ENCODE data around the gene SPATA19.

The SPATA19 gene

DNA sequence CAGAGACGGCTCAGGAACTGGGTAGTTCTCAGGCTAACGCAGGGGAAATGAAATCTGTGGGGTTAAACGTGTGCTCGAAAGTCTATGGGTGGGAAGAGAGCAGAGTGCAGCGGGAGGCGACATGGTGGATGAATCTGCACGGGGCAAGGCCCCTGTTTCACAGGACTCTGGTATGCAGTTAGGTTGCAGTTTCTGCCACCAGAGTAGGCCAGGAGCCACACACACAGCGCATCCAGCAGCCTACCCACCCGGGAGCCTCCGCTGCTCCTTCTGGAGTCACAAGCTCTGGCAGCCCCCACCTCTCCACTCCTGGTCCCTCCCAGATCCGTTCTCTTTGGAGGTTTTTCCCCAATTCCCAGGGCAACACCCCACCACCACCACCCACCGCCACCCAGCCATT lies 27.0 kb downstream of the SPATA19 start:
- no peak for DNase-seq (ENCODE audit: low read depth in 2 of 2)

DNA sequence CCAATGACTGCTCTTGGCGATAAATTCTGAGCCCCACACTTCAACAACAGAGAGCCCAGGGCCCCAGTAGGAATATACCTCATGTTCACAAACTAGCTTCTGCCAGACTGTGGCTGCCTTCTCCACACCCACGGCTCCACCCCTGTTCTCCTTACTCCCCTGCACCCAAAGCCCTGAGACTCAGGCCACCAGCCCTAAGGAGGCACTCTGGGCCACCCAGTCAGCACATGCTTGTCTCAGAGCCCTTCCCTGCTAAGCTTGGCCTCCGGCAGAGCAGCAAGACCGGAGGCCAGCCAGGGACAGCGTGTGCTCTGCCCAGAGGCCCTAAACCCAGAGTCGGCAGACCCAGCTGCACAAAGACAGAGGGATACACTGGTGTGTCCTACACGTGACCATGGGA lies 27.9 kb downstream of the SPATA19 start:
- DNase-seq (ENCODE audit: low read depth in 2 of 2): no peak

DNA sequence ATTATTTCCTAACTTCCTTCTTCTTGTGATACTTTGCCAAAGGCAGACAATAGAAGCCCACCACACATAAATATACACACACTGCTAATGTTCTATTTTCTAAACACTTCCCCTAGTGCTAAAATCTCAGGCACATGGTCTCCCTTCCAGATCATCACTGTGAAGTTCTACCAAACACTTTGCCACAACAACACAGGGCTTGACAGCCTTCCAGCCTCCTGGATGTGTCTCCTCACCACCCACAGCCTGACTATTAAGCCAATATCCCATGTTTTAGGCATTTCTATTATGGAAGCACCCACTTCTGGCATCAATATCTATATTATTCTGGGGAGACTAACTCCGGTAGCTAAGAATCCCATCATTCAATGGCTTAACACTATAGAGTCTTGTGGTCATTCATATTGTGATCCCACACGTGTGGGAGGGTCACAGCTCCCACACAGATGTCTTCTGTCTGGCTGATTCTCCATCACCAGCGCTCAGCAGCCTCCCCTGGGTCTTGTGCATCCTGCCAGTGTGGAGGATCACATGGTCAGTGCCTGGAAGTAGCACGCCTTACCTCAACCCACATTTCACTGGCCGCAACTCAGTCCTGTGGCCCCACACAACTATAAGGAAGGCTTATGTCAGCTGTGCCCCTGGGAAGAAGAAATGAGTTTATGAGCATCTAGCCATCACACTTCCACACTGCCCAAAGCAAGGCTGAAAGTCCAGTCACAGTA lies 29.0 kb downstream of the SPATA19 start:
- DNase-seq (ENCODE audit: low read depth in 2 of 2): no peak

DNA sequence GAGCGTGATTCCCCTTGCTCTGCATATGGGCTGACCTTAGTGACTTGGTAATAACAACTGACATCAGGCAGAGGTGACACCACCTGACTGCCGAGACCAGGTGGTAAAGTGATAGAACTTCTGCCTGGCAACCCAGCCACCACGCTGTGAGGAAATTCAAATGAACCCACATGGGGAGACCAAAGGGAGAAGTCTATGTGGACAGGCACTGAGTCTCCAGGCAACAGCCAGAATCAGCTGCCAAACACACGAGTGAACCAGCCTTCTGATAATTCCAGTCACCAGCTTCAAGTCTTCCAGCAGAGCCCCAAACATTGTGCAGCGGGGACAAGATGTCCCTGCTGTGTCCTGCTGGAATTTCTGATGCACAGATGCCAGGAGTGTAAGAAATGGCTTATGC lies 29.7 kb downstream of the SPATA19 start:
- no peak for DNase-seq (ENCODE audit: low read depth in 2 of 2)

DNA sequence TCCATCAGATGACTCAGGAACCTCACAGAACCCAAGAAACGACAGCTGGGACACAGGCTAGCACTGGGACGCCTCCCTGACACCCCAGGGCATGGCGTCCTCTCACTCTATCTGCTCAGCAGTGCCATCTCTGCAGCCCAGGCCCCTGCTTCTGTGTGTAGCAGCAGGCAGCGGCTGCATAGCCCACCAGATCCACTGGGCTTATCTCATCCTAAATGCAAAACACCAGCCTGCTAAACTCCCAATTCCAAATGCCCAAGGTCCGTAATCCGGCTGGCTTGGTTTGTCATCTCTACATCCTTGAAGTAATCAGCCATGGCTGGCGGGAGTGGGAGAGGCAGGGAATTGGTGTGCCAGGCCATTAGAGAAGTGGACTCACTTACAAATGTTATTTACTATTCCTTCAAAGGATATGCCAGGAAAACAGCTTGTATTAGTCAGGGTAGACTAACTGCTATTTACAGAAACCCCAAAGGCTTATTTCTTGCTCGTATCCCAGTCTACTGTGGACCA lies 30.7 kb downstream of the SPATA19 start:
- no peak for DNase-seq (ENCODE audit: low read depth in 2 of 2)

DNA sequence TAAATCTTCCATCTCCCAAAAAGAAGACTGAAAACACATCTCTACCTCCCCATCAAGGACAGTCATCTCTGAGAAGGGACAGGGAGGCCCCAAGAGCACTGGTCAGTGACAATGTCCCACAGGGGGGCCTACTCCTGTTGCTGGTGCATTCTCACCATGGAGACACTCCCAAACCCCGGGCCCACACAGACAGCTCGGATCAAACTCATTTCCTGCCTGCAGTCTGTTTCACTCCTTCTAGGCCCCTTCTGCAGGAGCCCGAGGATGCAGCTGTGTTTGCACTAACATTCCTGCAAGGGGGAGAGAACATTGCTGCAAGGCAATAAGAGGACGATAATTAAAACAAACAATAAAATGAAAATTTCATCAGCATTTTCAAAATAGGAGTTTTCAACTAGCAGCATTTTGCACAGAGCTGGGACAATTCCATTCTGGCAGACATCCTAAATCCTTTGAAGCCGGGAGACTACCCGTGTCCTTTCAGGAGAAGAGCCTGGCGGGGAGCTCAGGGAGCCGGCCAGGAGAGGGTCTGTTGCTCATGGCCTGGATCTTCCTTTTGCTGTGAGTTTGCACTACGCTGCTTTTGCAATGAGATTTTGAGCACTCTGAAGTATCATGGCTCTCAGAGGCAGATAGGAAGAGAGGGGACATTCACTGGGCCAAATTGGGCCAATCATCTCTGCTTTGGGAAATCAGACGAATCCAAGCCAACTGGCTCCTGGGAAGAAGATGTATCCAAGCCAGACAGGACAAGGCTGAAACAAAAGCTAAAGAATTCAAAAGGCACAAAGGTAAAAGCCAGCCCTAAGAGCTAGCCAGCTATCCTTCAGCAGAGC lies 33.2 kb downstream of the SPATA19 start:
- DNase-seq (ENCODE audit: low read depth in 2 of 2): no peak

DNA sequence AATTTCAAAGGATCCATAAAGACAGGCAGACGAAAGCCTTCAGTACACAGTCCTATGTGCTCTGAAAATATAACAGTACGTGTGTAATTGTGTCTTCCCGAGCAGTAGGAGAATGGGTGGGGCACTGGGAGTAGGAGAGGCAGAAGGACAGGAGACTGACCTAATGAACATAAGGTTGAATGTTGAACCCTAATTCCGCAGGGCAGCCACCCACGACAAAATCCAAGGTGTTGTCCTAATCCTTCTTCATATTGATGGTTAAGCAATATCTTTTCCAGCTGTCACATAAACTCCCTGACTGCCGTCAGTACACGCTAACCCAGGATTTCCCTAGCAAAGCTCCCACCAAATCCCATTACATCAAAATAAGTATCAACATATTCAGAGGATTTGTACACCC lies 34.5 kb downstream of the SPATA19 start:
- DNase-seq (ENCODE audit: low read depth in 2 of 2): no peak

DNA sequence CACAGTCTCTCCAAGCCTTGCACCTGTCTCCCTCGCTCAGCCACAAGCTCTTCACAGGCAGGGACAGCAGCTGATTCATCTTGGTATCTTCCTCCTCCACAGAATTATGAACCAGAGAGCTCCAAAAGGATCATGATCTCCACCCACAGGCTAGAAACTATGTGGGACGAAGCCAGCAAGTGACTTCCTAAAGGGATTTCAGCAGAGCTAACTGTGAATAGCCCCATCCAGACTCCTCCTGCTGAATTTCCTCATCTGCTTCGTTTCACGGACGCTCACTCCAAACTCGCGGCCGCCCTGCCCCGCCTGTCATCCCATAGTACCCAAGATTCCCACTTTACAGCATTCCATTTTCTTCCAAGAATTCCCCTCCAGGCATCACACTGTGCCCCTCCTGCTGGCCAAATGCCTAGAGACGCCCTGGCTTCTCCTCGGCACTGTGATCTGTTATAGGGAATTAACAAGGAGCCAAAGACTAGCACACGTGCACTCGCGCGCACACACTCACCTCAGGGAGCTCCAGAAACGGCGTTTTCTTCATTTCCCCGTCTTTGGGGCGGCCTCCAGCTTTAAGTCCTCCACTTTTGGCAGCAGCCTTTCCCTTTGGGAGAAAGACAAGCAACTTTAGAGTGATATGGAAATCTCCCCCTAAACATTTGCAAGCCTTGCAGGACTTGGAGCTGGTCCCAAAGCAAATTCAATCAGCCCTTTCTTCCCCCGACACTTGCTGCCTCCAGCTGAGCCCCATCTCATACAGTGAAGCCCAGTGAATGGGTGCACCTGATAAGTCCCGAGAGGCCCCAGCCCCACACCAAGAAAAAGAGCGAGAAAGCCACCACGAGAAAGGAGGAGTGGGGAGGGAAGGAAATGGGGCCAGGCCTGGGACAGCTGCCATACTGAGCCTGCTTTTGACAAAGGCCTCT lies 35.5 kb downstream of the SPATA19 start:
- no peak for DNase-seq (ENCODE audit: low read depth in 2 of 2)

DNA sequence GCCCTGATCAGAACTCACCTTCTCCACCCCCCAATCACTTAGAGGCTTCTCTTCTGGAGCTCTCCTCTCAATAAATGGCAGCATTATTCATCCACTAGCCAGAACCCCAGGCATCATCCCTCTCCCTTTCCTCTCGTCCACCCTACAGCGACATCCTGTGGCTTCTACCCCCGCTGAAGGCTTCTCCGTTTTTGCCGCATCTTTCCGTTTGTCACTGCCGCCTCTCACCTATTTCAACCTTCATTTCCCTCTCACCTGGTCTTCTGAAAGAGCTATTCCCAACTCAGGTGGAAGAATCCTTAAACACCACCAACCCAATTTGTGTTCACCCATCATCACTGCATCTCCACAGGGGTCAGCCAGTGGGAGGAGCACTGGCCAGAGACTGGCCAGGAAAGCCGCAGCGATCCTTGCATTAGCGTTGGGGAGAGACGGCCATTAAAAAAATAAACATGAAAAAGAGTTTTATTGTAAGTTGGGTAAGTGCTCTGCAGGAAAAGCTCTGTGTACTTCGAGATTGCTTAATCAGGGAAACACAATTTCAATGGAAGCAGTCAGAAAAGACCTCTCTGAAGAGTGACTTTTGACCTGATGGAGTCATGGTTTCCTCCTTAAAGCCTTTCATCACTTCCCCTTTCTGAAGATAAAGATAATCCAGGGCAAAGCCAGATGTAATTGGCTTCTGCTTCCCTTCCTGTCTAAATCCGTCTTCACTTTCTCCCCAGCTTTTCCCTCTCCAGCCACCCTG lies 36.7 kb downstream of the SPATA19 start:
- no peak for DNase-seq (ENCODE audit: low read depth in 2 of 2)

DNA sequence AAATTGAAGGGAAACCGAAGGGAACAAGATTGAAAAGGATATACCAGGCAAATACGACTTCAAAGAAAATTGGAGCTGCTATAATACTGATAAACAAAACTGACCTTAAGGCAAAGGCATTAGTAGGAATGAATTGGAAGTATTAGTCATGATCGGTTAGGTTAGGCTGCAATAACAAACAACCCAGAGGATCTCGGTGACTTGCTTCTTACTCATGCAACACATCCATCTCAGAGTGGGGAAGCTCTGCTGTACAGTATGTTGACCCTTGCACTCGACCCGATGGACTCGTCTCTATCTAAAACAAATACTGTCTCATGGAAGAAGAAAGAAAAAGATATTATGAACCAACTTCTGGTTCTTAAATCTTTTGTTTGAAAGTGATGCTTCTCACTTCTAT lies 42.3 kb downstream of the SPATA19 start:
- DNase-seq (ENCODE audit: low read depth in 2 of 2): no peak

DNA sequence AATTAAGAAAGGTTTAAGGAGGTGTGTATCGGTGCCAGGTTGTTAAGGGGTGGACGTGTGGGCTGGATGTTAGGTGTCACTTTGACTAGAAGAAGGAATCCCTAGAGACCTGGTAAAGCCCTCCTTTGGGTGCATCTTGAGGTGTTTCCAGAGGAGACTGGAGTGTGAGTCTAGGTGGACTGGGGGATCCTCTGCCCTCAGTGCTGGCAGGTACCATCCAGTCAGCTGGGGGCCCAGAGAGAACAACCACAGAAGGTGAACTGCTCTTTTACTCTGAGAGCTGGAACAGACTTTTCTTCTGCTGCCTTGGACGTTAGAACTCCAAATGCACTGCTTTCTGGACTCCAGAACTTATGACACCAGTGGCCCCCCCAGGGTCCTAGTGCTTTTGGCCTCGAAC lies 44.0 kb downstream of the SPATA19 start:
- DNase-seq (ENCODE audit: low read depth in 2 of 2): no peak

DNA sequence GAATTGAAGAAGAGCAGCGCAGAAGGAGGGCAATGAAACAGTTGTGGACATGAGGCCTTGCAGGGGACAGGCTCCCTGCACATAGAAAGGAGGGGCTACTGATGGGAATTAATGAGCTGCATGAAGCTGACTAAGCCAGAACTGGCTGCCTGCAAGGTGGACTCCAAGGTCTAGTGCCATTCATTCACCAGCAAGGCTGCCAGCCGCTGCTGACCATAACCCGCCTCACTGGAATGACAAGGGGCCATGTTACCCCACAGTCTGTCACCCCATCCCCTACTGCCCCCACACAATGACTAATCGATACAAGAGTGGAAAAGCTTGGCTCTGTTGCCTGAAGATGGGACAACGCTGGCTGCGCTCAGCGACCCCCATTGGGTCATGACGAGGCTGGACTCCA lies 44.6 kb downstream of the SPATA19 start:
- no peak for DNase-seq (ENCODE audit: low read depth in 2 of 2)

DNA sequence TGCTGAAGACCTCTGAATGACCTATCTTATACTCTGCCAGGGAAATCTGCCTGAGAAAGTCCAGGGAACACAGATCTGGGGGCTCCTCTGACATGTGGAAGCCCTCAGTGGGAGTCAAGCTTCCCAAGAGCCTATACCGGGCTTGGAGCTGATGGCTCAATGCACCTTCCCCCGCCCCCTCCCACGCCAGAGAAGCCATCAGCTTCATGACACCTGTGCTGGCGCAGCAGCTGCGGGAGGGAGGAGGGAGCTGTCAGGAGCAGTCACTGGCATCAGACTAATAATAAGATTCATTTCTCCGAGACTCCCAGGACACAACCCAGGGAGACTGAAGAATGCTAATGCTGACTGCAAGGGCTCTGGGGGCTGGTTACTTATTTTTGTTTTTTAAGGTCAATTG lies 47.8 kb downstream of the SPATA19 start:
- no peak for DNase-seq (ENCODE audit: low read depth in 2 of 2)

DNA sequence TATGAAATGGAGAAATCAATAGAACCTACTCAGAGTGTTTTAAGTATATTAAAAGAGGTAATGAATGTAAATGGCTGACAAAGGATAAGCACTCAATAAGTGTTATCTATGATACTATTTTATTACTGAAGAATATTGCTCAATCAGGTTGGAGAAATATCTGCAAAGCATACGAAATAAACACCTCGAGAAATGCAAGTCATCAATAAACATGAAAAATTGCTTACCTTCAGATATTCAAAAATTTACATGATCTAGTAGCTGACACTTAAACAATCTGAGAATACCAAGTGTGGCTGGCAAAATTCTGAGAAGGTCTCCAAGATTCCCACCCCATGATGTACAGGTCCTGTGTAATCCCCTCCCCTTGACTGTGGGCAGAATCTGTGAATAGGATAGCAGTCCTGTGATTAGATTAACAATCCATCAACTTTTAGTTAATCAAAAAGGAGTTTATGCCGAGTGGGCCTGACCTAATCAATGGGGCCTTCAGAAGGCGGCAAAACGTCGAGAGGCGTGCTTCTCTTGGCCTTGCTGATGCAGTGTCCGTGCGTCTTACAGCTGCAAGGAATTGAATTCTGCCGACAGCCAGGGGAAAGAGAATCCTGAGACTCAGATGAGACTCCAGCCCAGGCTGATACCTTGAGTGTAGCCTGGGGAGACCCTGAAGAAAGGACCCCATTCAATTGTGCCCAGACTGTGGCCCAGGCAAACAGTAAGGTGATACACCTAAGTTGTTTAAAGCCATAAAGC lies 49.1 kb downstream of the SPATA19 start:
- no peak for DNase-seq (ENCODE audit: low read depth in 2 of 2)

DNA sequence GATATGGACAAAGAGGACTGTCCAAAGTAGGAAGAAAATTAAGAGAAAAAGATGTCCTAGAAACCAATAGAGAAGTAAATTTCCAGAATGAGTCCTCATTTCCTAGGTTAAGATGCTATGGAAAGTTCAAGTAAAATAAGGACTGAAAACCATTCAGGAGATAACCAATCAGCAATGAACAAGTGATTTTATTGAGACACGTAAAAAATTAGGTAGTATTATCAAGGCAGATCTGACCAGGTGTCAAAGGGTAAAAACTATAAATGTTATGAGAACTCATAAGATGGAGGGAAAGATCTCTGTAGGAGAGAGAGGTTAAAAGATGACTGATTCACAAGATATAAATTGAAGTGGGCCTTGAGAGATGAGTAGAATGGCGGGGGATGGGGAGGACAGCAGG lies 50.2 kb downstream of the SPATA19 start:
- no peak for DNase-seq (ENCODE audit: low read depth in 2 of 2)

DNA sequence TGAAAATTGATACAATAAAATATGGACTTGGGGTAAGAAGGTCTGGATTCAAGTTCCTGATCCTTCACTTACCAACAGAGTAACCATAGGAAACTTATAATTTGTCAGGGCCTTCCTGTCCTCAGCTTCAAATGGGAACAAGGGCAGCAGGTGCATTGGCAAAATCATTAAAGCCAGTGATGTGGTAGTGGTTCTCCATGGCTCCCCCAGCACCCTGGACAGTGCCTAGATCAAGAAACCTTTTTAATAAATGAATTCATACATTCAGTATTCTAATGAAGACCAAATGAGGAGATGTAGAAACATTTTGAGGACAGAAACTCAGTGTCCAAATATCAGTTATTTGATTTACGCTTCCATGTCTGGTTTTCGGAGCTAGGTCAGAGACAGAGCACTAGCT lies 51.1 kb downstream of the SPATA19 start:
- no peak for DNase-seq (ENCODE audit: low read depth in 2 of 2)

DNA sequence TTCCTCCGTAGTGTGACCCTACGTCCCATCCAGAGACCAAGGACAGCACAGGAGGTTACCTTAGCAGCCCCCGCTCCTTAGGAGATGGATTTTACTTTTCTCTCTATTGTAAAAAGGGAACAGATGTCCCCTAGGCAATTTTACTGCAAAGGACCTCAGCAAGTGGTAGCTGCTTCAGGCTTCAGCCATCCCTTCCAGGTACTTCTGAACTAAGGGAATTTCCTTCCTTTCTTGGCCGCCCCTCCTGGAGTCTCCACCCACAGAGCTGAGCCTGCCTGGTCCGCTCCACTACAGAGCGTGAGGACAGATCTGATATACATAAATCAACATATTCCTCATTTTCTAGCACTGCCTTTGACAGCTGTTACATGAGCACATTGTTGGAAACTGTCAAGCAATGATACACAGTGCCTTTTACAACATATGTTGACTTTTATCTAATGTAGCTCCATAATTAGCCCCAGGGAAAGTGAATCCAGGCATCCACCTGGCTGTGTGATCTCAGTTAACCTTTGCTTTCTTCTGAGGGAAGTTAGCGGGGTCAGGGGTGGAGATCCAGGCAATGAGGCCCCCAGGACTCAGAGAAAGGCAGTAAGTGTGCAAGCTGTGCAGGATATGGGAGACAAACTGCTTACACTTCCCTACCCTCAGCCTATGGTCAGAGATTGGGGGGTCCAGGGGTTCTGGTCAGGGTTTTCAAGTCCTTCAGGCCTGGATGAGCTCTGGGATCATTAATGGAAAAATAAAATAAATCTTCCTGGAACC lies 51.9 kb downstream of the SPATA19 start:
- DNase-seq (ENCODE audit: low read depth in 2 of 2): no peak

DNA sequence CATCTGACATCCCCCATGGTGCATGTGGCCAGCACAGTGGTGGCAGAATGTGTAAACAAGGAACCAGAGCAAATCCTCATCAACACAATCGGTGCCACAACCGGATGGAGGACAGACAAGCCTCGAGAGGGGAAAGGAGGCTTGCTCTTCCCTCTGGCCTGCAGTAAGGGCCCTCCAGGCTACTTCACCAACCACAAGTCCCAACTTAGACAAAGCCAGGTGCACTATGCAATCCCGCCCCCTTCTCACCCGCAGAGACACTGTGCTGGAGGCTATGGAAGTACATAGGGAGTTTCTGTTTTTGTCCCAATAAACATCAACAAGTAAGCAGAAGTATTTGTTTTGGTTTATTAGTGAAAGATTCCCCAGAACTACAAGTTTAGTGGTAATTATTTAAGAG lies 54.3 kb downstream of the SPATA19 start:
- DNase-seq (ENCODE audit: low read depth in 2 of 2): no peak

All from stimulated activated CD4-positive, alpha-beta T cell treated with anti-CD3 and anti-CD28 coated beads, Interleukin-1b, Interleukin-23, amount 100 ng/mL, for 1 hour (primary cell).